ENCODE results near the gene SUFU. TPM values are rescaled to one million over a fixed set of nuclear protein-coding genes. Genes with fewer than 3 reads are reported as not detected.
"Not testable (repeated sequence)": the region's sequence is repeated elsewhere in the genome, so short reads cannot be mapped to it uniquely, and the experiment has no call there.

The SUFU gene
- total RNA-seq, 1 donor from 2014 or later, result 6.2 TPM

DNA sequence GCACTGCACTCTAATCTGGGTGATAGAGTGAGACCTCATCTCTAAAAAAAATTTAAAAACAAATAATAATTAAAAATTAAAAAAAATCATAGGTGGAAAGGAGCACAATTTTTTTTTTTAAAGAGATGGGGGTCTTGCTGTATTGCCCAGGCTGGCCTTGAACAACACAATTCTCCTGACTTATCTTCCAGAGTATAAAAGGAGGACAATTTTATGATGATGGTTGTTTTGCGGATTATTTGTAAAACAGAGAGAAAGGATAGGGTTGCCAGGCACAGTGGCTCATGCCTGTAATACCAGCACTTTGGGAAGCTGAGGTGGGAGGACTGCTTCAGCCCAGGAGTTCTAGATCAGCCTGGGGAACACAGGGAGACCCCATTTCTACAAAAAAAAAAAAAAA is 6.2 kb upstream of the SUFU start:
- H3K4me3 ChIP-seq (ENCODE audit: low read depth, low read length), result no peak overlapping the region
- DNase-seq (ENCODE audit: low read depth), result no peak
- TF ChIP-seq, protein P1, sequence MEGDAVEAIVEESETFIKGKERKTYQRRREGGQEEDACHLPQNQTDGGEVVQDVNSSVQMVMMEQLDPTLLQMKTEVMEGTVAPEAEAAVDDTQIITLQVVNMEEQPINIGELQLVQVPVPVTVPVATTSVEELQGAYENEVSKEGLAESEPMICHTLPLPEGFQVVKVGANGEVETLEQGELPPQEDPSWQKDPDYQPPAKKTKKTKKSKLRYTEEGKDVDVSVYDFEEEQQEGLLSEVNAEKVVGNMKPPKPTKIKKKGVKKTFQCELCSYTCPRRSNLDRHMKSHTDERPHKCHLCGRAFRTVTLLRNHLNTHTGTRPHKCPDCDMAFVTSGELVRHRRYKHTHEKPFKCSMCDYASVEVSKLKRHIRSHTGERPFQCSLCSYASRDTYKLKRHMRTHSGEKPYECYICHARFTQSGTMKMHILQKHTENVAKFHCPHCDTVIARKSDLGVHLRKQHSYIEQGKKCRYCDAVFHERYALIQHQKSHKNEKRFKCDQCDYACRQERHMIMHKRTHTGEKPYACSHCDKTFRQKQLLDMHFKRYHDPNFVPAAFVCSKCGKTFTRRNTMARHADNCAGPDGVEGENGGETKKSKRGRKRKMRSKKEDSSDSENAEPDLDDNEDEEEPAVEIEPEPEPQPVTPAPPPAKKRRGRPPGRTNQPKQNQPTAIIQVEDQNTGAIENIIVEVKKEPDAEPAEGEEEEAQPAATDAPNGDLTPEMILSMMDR (conservative IDR thresholded peaks at IDR 0.05; ENCODE audit: low read depth, low read length), result no peak

DNA sequence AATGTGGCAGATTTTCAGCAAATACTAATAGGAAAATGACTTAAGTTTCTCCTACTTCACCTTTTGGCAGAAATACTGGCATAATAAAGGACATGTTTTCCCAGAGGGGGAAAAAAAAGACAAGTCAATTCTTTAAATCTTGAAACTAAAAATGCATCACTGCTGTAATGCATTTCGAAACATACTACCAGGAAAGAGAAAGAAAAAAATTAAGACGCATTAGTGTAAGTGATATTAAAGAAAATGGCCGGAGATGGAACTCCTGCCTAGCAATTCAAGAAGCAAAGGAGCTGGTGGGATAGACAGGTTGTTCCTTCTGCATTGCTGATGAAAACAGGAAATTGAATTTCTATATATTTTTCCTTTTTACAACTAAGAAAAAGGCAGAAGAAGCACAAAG is 4.4 kb upstream of the SUFU start:
- TF ChIP-seq, protein P1 (conservative IDR thresholded peaks at IDR 0.05; ENCODE audit: low read depth, low read length), result no peak
- no peak overlapping the region for H3K4me3 ChIP-seq (ENCODE audit: low read depth, low read length)
- DNase-seq (ENCODE audit: low read depth), result no peak

DNA sequence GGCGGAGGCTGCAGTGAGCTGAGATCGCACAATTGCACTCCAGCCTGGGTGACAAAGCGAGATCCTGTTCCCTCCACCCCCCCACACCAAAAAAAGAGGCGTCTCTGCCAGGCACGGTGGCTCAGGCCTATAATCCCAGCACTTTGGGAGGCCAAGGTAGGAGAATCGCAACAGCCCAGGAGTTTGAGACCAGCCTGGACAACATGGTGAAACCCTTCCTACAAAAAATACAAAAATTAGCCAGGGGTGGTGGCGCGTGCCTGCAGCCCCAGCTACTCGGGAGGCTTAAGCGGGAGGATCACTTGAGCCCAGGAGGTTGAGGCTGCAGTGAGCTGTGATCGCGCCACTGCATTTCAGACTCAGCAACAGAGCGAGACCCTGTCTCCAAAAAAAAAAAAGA is 3.1 kb upstream of the SUFU start:
- H3K4me3 ChIP-seq (ENCODE audit: low read depth, low read length), result peak overlapping the region; percentile 95
- DNase-seq (ENCODE audit: low read depth), result not testable (repeated sequence)

DNA sequence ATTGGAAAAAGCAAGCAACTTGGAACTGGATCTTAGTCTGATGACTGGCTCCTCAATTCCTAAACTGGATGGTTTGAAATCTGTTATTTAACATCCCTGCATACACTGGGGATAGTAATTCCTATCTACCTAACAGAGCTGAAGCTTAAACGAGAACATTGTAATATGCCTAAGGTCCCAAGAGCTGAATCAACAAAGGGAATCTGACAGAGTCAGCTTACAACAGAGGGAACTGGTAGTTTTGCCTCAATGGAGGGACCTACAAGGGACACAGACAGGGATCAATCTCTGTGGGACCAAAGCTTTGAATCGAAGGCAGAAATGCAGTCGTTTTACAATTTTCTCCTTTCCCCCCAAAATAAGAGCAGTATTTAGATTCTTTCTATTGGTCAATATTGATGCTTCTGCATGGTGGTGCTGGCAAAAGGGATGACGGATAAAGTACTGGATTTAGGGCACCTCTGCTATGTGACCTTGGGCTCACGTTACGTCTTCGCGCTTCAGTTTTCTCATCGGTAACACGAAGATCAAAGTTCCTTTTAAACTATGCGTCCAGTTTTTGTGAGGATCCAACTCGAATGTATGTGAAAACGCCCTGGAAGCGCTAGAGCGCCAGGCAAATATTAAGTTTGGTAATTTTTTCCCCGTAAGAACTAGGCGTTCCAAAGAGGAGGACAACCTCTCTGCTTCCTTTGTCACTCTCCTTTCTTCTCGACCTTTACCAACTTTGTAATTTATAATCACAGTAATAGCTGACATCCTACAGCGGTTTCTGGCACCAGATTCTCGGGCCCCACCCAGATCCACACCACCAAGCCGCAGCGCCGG is 2.4 kb upstream of the SUFU start:
- TF ChIP-seq, protein P1 (conservative IDR thresholded peaks at IDR 0.05; ENCODE audit: low read depth, low read length), result no peak
- H3K4me3 ChIP-seq (ENCODE audit: low read depth, low read length), result peak overlapping the region; percentile 95
- DNase-seq (ENCODE audit: low read depth), result no peak

DNA sequence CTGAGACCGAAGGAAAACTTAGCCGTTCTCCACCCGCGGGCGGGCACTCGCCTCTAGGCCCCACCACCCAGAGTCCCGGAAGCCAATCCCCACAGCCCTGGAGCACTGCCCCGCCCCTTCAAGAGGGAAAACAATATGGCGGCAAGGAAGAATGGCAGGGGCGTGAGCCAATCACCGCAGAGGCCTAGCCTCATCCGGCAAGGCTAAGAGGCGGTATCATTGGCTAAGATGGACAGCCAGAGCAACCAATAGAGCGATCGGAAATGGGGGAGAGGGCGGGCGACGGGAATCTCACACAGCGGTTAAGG is 1.8 kb upstream of the SUFU start:
- peak overlapping the region; percentile 95 for H3K4me3 ChIP-seq (ENCODE audit: low read depth, low read length)
- TF ChIP-seq, protein P1 (conservative IDR thresholded peaks at IDR 0.05; ENCODE audit: low read depth, low read length), result no peak
- peak; percentile 85 for DNase-seq (ENCODE audit: low read depth)

DNA sequence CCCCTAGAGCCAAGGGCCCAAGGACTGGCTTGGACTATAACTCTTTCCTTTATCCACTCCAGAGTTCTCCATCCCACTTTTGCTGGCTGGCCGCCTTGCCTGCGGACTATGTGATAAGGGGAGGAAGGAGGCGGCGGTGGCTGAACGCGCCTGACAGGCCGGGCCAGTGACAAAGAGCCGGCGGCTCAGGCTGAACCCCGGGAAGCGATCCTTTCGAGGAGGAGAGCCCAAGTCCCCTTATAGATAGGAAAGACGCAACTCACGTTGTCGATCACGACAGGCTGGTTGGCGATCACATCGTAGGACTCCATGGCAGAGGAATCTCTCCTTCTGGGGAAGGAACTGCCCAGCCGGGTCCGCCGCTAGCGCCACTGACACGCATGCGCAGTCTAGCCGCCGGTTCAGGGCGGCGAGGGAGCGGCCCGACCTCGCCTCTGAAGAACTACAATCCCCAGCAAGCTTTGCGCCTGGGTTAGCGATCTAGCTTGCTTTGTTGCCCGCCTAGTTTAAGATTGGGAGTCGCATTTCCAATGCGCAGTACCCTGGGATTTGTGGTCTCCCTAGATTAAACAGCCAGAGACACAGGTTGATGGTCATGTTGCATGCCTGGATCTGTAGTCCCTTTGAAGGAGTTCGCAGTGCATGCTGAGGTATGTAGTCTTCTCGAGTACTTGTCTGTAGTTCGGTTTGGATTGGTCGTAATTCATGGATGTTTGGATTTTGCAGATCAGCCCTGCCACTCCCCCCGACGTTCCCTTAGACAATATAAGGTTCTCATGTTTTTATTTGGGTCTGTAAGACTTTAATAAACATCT is 1.2 kb upstream of the SUFU start, which contains the start of gene ACTR1A:
TSS of gene ACTR1A (minus strand) at position 376 of the 815 bp plus-strand sequence. CDS start at position 311, 65 bp downstream.
- TF ChIP-seq, protein P1 (conservative IDR thresholded peaks at IDR 0.05; ENCODE audit: low read depth, low read length), result no peak

DNA sequence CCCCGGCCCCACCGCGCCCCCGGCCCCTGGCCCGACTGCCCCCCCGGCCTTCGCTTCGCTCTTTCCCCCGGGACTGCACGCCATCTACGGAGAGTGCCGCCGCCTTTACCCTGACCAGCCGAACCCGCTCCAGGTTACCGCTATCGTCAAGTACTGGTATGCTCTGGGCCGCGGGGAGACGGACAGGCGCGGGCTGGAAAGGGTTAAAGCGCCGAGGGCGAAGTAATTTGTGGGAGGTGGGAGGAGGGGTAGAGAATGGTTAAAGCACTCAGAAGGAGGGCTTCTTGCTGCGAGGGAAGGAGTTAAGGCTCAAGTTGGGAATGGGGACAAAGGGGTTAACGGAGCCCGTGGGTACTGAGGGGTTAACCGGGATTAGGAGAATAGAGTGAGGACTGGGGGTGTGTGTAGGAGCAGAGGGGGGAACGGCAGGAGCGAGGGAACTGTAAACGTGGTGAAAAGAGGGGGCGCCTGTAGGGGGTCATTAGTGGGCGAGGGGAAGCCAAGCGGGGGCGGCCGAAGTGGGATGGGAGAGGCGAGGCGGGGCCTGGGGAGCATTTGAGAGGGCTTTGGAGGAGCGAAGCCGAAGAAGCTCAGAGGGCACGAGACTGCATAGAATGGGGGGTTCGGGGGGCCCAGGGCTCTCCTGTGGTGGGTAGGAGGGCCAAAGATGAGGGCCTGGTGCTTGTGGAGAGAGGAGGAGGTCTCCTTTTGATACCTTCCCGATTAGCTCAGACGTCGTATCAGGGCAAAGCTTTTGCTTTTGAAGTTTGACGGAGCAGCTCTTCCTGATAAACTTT is 605 bp downstream of the SUFU start:
- no peak for DNase-seq (ENCODE audit: low read depth)
- TF ChIP-seq, protein P1 (conservative IDR thresholded peaks at IDR 0.05; ENCODE audit: low read depth, low read length), result no peak
- H3K4me3 ChIP-seq (ENCODE audit: low read depth, low read length), result peak overlapping the region; percentile 100

More for the DNA sequence above, 1.2 kb upstream of the SUFU start, which contains the start of gene ACTR1A:
- peak; percentile 100 for DNase-seq (ENCODE audit: low read depth)
- H3K4me3 ChIP-seq (ENCODE audit: low read depth, low read length), result peak within 1 kb of the TSS; percentile 95

Measured in epithelial cell of proximal tubule (primary cell).